Breast epithelium (tissue), 3 donors: ENCODE data around the gene GNAI1.

Source experiments
- POLR2A ChIP-seq: fragments of 450-650 bp; IDR thresholded peaks from one replicate; pipeline ENCODE4 v1.6.1; 2016; ENCODE audit warnings: antibody characterized with exemption, mild to moderate bottlenecking, moderate library complexity
- POLR2AphosphoS5 ChIP-seq, 3 donors: sonication (generic); formaldehyde crosslinking; IDR thresholded peaks; one replicate each; pipeline ENCODE4 v1.6.1; 2017; ENCODE audit warnings: antibody characterized with exemption in 3 of 3
- TF ChIP-seq, protein P1 (sequence below), 3 donors: fragments of 450-650 bp; IDR thresholded peaks; one replicate each; pipeline ENCODE4 v1.5.1; 2016 to 2017; ENCODE audit warnings: antibody characterized with exemption in 3 of 3, mild to moderate bottlenecking in 3 of 3, moderate library complexity in 3 of 3

DNA sequence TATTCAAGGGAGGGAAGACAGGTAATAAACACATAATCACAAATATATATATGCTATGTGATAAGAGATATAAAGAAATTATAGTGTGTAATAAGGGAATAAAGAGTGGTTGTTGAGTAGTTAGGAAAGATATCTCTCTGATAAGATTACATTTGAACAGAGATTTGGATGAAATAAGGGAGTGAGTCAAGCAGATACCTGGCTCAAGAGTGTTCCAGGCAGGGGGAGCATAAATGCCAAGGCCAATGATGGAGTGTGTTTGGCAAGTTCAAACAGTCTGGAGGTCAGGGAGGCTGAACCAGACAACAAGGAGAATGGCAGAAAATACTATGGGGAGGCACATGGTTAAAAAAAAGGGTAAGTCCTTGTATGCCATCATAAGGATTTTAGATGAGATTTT lies 4.8 kb upstream of the GNAI1 start:
- TF ChIP-seq POLR2A (no peak), POLR2AphosphoS5 (IDR thresholded peaks at IDR 0.05) (no peak)
- TF ChIP-seq, protein P1, sequence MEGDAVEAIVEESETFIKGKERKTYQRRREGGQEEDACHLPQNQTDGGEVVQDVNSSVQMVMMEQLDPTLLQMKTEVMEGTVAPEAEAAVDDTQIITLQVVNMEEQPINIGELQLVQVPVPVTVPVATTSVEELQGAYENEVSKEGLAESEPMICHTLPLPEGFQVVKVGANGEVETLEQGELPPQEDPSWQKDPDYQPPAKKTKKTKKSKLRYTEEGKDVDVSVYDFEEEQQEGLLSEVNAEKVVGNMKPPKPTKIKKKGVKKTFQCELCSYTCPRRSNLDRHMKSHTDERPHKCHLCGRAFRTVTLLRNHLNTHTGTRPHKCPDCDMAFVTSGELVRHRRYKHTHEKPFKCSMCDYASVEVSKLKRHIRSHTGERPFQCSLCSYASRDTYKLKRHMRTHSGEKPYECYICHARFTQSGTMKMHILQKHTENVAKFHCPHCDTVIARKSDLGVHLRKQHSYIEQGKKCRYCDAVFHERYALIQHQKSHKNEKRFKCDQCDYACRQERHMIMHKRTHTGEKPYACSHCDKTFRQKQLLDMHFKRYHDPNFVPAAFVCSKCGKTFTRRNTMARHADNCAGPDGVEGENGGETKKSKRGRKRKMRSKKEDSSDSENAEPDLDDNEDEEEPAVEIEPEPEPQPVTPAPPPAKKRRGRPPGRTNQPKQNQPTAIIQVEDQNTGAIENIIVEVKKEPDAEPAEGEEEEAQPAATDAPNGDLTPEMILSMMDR (IDR thresholded peaks at IDR 0.05) = no peak
